GM19324 (cell line): Measurements from ENCODE around the gene STX18.
"Not testable (repeated sequence)": the region's sequence is repeated elsewhere in the genome, so short reads cannot be mapped to it uniquely, and the experiment has no call there.

Experiments
- ATAC-seq: cut with Tn5 transposase; IDR thresholded peaks from one replicate; pipeline ENCODE4 v1.9.1; 2021; ENCODE audit warnings: mild to moderate bottlenecking, moderate library complexity; ENCODE audit not compliant: unreplicated experiment, low FRiP score

Gene STX18

DNA sequence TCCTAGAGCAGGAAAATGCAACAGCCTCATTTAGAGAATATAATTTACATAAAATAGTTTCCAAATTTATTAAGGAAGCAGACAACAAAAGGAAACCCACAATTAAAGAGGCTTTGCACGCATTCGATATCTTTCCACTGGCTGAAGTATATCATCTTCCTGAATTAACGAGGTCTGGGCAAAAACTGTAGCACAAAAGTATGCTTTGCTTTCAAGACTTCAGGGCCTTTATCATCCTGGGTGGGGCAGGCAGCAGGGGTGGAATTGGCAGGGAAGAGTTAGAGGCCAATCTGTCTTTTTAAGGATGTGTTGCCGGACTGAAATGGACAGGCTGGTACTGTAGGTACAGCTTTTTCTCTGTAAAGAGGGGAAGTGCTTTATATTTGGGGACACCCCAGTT, 17.0 kb upstream of the STX18 start:
- ATAC-seq, result no peak

DNA sequence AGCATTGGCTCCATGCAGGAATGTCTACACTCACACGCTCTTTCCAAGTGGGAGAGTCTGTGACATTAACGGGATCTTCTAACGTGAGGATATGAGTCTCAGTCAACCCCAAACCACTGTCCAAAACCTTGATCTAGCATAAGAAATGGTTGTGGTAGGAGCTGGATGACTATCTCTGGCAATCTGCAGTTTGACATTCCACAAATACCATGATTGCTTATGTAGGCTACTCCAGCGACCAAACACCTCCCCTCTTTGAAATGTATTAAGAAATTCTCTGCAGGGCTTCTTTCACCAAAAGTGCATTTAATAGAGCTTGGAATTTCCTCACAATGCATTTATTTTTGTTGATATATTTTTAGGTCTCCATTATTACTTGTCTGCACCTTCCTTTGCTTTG, 14.1 kb upstream of the STX18 start:
- no peak for ATAC-seq

DNA sequence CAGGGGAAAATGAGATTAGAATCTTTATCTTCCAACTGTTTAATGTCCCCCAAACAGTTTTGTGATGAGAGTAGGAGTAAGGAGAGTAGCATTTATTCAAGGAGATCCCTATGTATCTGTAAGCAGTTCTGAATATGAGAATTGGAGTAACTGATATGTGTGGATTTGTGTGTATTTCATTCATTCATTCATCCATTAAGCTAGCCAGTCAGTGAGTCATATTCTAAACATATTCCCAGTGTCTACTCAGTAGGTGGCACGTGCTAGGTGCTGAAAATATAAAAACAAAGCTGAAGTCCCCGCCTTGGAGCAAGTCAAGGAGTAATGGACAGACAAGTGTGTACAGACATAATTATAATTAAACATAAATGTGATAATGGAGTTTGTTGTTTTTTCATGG, 12.4 kb upstream of the STX18 start:
- ATAC-seq, result no peak

DNA sequence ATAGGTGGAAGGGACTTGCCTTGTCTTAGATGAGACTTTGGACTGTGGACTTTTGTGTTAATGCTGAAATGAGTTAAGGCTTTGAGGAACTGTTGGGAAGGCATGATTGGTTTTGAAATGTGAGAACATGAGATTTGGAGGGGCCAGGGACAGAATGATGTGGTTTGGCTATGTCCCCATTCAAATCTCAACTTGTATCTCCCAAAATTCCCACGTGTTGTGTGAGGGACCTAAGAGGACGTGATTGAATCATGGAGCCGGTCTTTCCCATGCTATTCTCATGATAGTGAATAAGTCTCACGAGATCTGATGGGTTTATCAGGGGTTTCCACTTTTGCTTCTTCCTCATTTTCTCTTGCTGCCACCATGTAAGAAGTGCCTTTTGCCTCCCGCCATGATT, 10.2 kb upstream of the STX18 start:
- ATAC-seq, result not testable (repeated sequence)

DNA sequence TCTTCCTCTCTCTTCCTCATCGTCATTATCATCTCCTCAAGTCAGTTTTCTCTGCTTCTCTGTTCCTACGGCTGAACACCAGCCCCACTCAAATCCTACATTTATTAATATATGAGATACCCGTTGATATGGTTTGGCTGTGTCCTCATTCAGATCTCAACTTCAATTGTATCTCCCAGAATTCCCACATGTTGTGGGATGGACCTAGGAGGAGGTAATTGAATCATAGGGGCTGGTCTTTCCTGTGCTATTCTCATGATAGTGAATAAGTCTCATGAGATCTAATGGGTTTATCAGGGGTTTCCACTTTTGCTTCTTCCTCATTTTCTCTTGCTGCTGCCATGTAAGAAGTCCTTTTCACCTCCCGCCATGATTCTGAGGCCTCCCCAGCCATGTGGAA, 8.3 kb upstream of the STX18 start:
- ATAC-seq, result not testable (repeated sequence)

DNA sequence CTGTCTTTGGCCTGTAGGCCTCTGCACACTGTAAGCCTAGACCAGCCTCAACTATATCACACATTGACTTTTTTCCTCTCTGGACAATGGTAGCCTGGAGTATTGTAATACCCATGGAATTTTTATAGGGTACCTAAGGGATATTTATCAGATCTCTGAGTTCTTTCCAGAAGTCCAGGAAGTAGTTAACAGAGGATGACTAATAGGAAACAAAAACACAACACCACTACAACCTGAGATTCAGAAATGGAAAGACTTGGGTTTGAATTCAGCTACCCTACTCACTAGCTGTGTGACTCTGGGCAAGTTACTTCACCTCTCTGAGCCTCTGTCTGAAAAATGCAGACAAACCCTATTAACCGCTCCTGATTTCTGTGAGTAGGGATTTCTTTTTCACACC, 7.7 kb upstream of the STX18 start:
- no peak for ATAC-seq

DNA sequence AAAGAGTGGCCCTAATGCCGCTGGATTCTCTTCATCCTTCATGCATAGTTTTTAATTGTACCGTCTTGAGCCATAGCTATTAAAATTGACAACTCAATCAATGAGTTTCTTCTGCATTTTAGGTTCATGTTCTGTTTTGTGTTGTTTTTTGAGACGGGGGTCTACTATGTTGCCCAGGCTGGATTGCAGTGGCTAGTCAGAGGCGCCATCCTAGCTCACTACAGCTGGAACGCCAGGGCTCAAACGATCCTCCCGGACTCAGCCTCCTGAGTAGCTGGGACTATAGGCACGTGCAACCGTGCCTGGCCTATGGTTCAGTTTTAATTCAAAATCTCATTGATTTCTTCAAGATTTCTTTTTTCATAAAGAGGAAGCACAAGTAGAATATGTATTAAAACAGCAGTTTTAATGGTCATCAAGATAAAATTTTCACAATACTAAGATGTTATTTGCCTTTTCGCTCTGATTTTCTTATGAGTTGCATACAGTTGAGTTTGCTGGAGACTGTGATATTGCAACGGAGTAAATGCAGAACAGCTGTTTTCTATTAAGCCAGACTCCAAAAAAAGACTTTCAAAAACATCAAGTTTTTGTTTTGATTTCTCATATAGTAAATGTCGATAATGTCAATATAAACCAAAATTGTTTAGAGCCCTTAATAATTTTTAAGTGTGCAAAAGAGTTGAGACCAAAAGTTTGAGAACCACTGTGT, 1.1 kb upstream of the STX18 start:
- ATAC-seq, result no peak

DNA sequence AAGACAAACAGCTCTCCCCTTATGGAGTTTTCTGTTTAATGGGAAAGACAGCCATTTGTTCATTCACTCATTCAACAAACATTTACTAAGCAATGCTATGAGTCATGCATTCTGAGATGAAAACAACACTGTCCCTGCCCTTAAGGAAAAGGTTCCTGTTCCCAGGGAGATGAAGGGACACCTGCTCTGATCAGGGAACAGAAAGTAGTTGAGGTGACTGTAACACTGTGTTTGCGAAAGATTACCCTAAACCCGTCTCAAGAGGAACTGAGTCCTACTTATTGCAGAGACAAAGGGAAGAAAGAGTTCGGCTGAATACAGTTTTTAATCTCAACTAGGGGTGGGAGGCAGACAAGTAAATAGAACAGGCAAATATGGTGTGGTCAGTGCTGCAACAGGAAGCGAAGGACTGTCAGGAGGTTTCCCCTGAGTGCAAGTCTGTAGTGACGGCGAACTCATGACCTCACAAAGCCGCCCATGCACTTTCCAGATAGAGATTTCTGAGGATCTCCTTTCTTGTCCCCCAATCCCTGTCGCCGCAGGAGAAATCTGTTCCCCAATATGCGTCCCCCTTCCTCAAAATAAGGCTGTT, 712 bp downstream of the STX18 start:
- peak; percentile 38 for ATAC-seq

DNA sequence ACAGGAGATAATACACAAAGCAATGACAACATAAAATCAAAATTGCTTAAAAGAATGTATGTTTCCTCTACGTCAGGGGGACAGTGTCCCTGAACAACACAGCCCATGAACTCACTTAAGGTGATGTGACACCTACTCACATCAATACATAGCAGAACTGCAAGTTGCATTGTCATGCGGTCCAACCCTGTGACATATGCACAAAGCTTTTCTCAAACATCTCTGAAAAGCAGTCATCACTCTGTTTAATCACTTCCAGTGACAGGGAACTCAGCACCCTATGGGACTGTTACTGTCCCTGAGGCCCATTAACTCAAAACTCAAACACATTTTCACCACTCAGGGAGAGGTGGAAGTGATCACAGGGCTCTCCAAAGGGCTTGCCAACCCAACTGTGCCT, 2.4 kb downstream of the STX18 start:
- ATAC-seq, result no peak

DNA sequence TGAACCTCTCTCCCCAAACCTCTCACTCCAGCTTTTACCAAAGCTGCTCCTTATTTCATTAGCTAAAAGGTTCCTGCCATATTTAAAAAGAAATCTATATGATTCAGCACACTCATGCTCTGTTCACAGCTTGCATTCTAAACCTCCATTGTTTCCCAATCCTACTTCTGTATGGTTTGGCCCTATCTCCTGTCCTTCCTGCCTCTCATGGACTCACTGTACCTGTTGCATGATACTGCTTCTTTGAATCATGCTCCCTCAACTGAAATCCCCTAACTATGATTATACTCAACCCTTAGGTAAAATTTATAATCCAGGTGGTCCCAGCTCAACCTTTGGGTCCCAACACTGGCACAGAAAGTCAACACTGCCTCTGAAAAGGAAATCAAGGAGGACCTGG, 6.3 kb downstream of the STX18 start:
- ATAC-seq, result no peak

DNA sequence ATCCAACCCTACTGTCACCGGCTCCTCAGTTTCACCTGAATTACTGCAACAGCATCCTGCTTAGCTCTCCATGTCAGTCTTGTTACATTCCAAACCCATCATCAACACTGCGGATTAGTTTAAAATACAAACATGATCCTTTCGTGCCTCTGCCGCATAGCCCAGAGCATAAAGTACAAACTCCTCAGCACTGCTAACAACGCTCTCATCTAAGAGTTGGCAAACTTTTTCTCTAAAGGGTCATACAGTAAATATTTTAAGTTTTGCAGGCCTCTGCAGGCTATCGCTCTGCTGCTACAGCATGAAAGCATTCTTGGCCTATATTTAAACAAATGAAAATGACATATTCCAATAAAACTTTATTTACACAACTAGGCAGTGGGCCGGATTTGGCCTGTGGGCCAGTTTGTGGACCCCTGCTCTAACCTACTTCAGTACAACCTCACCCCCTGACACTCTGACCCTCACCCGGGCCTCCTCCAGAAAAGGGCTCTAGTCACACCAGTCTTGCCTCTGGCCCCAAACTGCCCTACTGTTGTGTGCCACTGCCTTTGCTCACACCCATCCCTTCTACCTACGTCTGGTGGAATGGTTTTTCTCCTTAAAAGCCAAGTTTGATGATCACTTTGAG, 7.2 kb downstream of the STX18 start:
- no peak for ATAC-seq

DNA sequence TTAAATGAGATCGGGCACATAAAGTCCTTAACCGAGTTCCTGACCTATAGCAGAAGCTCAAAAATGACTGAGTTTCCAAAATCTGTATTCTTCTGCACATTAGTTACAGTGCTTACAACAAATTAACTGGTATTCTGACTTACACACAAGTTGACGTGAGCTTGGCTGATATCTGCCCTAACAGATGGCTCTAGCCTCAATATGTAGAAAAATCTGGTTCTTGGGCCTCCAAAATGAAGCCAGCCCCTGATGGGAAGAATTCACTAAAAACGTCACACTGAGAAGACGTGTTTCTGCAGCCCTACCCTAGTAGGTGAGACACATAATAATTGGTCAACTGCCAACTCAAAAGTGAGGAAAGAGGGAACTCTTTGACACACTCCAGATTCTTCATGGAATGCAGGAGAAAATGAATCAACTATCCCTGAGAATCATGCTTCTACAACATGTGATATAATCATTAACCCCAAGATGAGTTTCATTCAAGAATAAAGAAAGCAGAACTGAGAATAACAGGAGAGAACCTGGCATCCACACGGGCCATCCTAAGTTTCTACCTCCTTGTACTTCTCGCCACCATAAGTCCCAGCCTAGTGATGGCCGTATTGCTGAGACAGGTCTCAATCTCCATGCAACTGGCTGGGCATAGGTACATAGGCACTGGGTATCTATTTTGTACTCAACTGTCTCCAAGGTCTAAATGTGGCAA, 8.2 kb downstream of the STX18 start:
- no peak for ATAC-seq

DNA sequence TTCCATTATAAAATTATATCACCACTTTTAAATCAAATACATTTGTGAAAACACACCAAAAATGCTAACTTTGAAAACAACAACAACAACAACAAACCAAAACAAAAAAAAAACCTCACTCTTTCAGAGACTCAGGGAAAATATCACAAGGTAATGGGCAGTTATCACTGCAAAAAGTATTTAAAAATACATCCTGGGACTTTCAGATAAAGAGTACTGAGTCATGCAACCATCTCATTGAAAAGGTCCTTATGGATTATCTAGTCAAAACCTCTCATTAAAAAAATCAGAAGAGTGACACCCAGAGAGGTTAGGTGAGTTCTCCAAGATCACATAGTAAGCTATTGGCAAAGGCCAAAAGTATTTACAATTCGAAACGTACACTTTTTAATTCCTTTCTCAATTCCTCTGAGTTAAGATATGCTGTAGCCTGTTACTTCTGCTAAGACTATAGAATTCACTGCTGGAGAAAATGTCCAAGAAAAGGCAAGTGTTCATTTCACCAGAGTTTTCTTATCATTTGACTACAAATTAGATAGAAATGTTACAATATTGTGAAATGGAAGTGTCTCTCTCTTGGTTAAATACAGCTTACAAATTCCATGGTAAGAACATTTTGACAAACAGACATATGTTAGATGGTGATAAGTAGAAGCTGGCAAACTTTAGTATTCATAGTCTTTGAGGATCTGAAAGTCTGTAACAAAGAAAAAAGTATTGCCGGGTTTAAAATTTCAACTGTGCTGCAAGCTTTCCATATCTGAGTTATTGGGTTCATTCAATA, 9.3 kb downstream of the STX18 start:
- ATAC-seq, result no peak

DNA sequence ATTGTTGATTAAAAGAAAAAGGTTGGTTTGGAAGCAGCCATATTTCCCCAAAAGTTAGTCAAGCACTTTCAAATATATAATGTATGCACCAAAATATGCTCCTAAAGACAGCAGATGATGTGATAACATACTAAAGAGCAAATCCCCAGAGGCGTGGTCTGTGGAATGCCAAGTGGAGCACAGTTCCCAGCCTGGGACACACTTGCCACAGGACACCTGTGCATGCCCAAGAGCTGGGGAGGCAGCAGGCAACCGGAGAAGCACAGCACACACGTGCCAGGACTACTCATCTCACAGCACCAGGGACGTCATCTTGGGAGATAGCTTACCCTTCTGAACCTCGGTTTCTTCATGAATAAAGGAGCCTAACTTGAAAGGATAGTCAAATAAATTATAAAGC, 12.5 kb downstream of the STX18 start:
- ATAC-seq, result no peak

DNA sequence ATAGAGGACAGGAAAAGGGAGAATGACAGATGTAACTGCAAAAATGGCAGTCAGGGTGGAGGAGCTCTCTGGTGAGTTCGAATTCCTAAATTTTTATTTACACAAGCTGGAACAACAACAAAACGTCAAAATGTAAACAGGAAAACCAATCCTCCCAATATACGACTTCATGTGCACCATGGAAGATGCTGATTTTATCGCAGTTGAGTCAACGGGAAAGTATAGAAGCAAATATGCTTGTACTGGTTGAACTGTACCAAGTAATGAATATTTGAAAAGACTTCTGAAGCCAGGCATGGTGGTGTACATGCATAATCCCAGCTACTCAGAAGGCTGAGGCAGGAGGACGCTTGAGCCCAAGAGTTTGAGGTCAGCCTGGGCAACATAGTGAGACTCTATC, 15.4 kb downstream of the STX18 start:
- no peak for ATAC-seq

DNA sequence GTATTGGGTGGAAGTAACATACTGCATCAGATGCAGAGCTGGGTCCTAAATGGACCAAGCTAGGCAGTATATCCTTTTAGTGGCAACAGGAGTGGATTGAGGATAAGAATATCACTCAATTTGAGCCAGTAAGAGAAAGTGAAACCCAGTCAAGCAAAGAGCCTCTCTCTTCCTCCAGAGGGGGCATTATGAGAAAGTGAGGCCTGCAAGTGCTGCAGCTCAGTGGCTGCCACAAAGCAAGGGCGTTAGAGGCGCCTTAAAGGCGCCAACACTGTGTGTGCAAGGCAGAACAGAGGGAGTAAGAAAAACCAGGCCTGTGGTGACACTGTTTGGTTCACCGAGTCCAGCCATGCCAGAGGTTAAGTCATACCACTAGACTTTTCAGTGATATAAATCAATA, 17.5 kb downstream of the STX18 start:
- ATAC-seq, result peak; percentile 99

DNA sequence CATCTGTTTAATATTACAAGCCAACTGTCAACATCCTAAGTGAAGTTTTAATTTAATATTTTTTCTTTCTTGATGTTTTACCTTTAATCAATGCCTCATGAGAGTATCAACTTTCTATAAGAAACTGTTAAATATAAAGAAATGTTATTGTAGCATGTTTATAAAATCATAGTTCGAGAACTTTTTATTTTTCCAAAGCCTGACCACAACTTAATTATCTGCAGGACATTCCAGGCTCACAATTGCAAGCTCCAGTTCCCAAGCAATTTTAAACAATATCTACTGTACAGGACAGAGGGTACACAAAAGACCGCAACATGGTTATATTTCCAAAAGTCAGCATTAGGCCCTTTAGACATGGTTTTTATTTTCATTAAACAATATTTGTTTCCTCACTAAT, 20.1 kb downstream of the STX18 start:
- no peak for ATAC-seq

DNA sequence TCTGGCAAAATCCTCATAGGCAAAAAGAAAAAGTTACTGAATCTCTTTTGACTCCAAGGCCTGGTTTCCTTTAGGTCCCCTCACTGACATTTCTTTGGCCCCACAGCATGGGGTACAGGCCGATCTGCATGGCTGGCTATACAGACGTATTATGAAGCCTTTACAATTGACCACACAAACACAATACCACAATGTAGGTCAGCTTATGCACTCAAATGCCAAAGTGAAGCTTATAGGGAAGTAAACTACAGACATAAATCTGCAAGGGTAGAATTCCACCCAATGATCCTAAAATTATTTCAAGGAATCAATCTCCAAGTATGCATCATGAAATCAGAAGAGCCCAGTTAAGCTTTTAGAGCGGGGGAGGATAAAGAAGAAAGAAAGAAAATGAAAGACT, 20.7 kb downstream of the STX18 start:
- no peak for ATAC-seq

DNA sequence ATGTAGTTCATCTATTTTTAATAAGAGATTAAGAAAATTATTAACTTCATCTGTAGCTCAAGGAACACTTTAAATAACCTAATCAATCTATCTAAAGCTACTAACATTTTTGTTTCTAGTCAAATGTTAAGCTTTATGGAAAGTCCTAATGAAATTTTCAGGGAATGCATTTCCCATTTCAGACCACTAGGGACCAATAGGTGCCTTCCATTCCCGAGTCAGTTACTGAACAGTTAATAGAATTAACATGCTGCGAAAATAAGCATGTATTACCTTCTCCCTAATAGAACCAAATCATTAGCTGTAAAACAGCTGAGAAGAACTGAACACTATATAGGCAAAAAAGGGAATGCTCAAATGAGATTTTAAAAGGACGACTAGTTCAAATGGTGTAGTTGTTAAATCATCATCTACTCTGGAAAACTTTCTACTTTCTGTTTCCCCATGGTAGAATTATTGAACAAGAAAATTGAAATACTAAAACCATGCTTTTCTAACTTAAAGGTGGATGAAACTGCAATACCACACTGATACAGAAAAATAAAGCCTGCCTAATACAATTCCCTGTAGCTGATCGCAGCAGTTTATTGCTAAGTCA, 22.5 kb downstream of the STX18 start:
- no peak for ATAC-seq

DNA sequence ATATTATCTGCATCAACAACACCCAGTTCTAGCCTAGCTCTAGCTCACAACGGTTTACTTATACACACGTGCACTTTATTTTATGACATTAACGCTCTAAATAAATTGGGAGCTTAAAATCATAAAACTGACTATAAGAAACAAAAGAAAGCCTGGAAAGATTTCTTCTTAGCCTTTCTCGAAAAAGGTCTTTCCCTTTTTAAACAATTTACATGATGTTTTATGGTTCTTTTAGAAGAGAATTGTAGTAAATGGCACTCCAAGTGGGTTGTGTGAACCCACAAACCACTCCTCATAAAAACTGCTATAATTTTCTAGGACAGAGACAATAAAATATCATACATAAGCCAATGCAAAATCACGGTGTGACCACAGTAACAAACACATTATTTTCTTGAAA, 23.1 kb downstream of the STX18 start:
- no peak for ATAC-seq
